SK-N-MC (cell line): ENCODE data around the gene LMTK3.
A peak's percentile ranks its signal among the peaks of the same experiment; 100 is the strongest.
"Not testable (repeated sequence)": the region's sequence is repeated elsewhere in the genome, so short reads cannot be mapped to it uniquely, and the experiment has no call there.

ENCODE experiments used
- DNase-seq: peaks from one replicate; pipeline ENCODE4 v3.0.0-alpha.2; 2011; ENCODE audit warnings: low read depth, low spot score
- H3K27ac ChIP-seq: fragments of 200-600 bp; sonication (generic); 2 replicates; pipeline ENCODE4 v1.5.1; 2016; ENCODE audit warnings: mixed run types
- H3K36me3 ChIP-seq: fragments of 200-600 bp; sonication (generic); 2 replicates; pipeline ENCODE4 v1.6.1; 2017; ENCODE audit warnings: antibody characterized with exemption, low read length, mixed read lengths; ENCODE audit not compliant: insufficient read depth
- H3K4me3 ChIP-seq: fragments of 200-600 bp; sonication (generic); 2 replicates; pipeline ENCODE4 v1.5.1; 2016
- H3K9ac ChIP-seq: fragments of 200-600 bp; sonication (generic); 2 replicates; pipeline ENCODE4 v1.8.0; 2017; ENCODE audit warnings: mixed run types, mixed read lengths; ENCODE audit not compliant: insufficient read length
- H3K9me3 ChIP-seq: fragments of 200-600 bp; sonication (generic); 2 replicates; pipeline ENCODE4 v1.6.1; 2017; ENCODE audit warnings: low read depth, mild to moderate bottlenecking, antibody characterized with exemption, low read length, moderate library complexity, mixed read lengths
- EZH2 ChIP-seq: fragments of 200-600 bp; sonication (generic); IDR thresholded peaks from one replicate; pipeline ENCODE4 v1.6.1; 2017; ENCODE audit warnings: antibody characterized with exemption
- FOXP2 ChIP-seq: optimal IDR thresholded peaks from 2 replicates; pipeline ENCODE3; 2011; ENCODE audit warnings: mild to moderate bottlenecking, moderate library complexity; ENCODE audit not compliant: insufficient read depth; ENCODE audit errors: extremely low read length, control extremely low read depth
- POLR2AphosphoS5 ChIP-seq: IDR thresholded peaks from 2 replicates; pipeline ENCODE4 v1.6.1; 2012; ENCODE audit warnings: mild to moderate bottlenecking, low read depth, low read length, borderline replicate concordance

Gene LMTK3

GRCh38 chr19:48544856-48545750 lies 33.5 kb upstream of the LMTK3 start:
- H3K9ac ChIP-seq = no peak overlapping the region
- TF ChIP-seq EZH2 = no peak
- TF ChIP-seq FOXP2 = no peak
- TF ChIP-seq POLR2AphosphoS5 = no peak
- no peaks in the 10 kb centered on the region for H3K9me3 ChIP-seq
- H3K4me3 ChIP-seq = no peak overlapping the region
- no peak for DNase-seq
- no peaks in the 10 kb centered on the region for H3K36me3 ChIP-seq
- no peak overlapping the region for H3K27ac ChIP-seq

GRCh38 chr19:48543121-48543710 lies 31.6 kb upstream of the LMTK3 start:
- DNase-seq = no peak
- H3K27ac ChIP-seq = no peak overlapping the region
- TF ChIP-seq POLR2AphosphoS5 (no peak), FOXP2 (no peak), EZH2 (no peak)
- H3K9ac ChIP-seq = no peak overlapping the region
- no peaks in the 10 kb centered on the region for H3K9me3 ChIP-seq
- no peak overlapping the region for H3K4me3 ChIP-seq
- no peaks in the 10 kb centered on the region for H3K36me3 ChIP-seq

GRCh38 chr19:48541813-48542212 lies 30.2 kb upstream of the LMTK3 start:
- Histone ChIP-seq H3K9me3 (no peaks in the 10 kb centered on the region), H3K27ac (no peak overlapping the region)

GRCh38 chr19:48540110-48540509 lies 28.5 kb upstream of the LMTK3 start:
- Histone ChIP-seq H3K9me3 (no peaks in the 10 kb centered on the region), H3K36me3 (no peaks in the 10 kb centered on the region), H3K27ac (no peak overlapping the region), H3K9ac (no peak overlapping the region), H3K4me3 (no peak overlapping the region)
- TF ChIP-seq FOXP2 (no peak), POLR2AphosphoS5 (no peak), EZH2 (no peak)
- no peak for DNase-seq

More at GRCh38 chr19:48541813-48542212, 30.2 kb upstream of the LMTK3 start:
- no peaks in the 10 kb centered on the region for H3K36me3 ChIP-seq
- H3K9ac ChIP-seq = no peak overlapping the region
- no peak overlapping the region for H3K4me3 ChIP-seq
- no peak for DNase-seq
- TF ChIP-seq POLR2AphosphoS5 (no peak), EZH2 (no peak), FOXP2 (no peak)

- H3K4me3 ChIP-seq = no peak overlapping the region
- no peaks in the 10 kb centered on the region for H3K36me3 ChIP-seq
- TF ChIP-seq POLR2AphosphoS5 (no peak), EZH2 (no peak), FOXP2 (no peak)
- peak; percentile 44 for DNase-seq
- no peaks in the 10 kb centered on the region for H3K9me3 ChIP-seq
- no peak overlapping the region for H3K9ac ChIP-seq
- no peak overlapping the region for H3K27ac ChIP-seq
These were observed 28.0 kb upstream of the LMTK3 start for GRCh38 chr19:48539503-48540096.

GRCh38 chr19:48538057-48538456 lies 26.4 kb upstream of the LMTK3 start:
- not testable (repeated sequence) for H3K9ac ChIP-seq, DNase-seq, H3K4me3 ChIP-seq, H3K36me3 ChIP-seq, H3K27ac ChIP-seq, H3K9me3 ChIP-seq

GRCh38 chr19:48537541-48537940 lies 25.9 kb upstream of the LMTK3 start:
- no peak overlapping the region for H3K27ac ChIP-seq
- TF ChIP-seq EZH2 (no peak), FOXP2 (no peak), POLR2AphosphoS5 (no peak)
- H3K9me3 ChIP-seq = no peaks in the 10 kb centered on the region
- H3K4me3 ChIP-seq = no peak overlapping the region
- no peaks in the 10 kb centered on the region for H3K36me3 ChIP-seq
- no peak for DNase-seq
- no peak overlapping the region for H3K9ac ChIP-seq

- H3K9me3 ChIP-seq = no peaks in the 10 kb centered on the region
- H3K27ac ChIP-seq = no peak overlapping the region
- no peak overlapping the region for H3K9ac ChIP-seq
- no peak for TF ChIP-seq POLR2AphosphoS5
- no peak for TF ChIP-seq FOXP2
- H3K36me3 ChIP-seq = no peaks in the 10 kb centered on the region
- no peak overlapping the region for H3K4me3 ChIP-seq
- DNase-seq = no peak
These were observed 22.1 kb upstream of the LMTK3 start for GRCh38 chr19:48533770-48534169.
